GM21390 (cell line): Measurements from ENCODE around the gene FGD4.
"Not testable (repeated sequence)": the region's sequence is repeated elsewhere in the genome, so short reads cannot be mapped to it uniquely, and the experiment has no call there.

ENCODE experiments used
- ATAC-seq: cut with Tn5 transposase; IDR thresholded peaks from one replicate; pipeline ENCODE4 v1.9.1; 2021; ENCODE audit not compliant: unreplicated experiment

The FGD4 gene

DNA sequence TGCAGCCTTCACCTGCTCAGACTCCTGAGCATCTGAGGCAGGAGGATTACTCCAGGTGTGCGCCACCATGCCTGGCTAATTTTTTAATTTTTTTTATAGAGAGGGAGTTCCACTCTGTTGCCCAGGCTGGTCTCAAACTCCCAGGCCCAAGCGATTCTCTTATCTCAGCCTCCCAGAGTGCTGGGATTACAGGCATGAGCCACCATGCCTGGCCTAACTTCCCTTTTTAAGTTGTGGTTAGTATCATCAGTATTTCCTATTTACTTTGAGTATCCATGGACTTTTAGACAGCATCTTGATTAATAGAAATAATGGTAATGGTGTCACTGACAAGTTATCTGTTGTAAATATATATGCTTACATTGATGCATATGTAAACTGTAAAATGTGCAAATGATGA, 116.9 kb downstream of the FGD4 start:
- ATAC-seq, result no peak

DNA sequence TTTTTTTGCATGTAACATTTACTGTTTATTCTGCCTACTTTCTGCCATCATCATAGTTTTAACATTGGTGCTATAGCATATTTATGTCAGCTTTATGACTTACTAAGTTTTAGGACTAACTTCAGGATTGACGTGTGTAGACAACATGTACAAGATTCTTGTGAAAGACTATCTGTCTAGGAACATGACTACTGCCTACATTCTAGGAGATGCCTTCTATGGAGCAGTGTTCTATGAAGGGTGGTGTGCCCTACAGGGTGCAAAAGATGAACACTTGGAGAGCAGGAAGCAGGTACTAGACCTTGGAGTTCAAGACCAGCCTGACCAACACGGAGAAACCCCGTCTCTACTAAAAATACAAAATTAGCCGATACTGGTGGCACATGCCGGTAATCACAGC, 118.6 kb downstream of the FGD4 start:
- ATAC-seq, result no peak

DNA sequence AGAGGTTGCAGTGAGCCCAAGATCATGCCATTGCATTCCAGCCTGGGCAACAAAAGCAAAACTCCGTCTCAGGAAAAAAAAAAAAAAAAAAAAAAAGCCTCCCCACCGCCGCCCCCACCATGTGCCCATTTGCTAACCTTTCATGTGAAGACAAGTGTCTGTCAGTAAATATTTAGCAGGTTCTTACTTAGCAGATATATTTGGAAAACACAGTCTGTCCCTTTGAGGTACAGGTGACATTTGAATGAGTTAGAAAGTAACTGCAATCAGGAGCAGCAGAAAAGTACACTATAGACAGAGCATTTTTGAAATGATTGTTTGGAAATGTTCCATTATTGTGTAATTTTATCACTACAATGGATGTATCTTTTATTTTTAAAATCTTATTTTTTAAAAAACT, 119.7 kb downstream of the FGD4 start:
- ATAC-seq, result no peak

DNA sequence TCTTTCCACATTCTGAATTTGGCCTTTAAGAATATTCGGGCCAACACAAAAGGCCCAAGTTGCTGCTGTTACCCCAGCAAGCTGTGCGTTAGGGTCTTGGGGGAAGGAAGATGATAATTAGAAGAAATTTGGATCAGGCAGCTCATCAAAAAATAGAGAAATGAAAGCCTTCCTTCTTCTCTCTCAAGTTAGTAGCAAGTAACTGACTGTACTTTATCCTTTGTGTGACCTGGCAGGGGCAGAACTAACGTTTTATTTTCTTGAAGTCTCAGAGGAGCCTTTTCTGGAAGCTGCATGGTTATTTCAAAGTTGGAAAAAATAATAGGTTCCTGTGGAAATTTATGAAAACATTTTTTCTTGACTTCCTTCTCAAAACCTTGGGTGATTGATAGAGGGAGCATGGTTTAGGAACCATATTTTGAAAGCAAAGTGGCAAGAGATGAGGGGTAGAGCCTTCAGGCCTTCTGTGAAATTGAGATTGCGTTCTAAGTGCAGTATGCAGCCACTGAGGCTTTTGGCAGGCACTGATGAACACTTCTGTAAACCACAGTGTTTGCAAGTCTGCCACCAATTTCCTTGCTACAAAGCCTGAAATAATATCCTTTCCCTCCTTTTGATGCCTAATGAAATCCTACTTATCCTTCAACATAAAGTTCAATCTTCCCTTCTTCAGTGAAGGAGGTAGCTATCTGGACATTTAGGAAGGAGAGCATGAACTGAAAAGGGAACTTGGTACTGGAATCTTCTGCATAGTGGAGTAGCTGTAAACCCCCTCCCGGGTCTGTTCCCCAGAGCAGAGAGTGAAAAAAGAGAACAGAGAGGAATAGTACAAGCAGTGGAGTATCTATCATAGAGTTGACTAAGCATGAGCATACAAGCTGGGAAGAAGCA, 123.2 kb downstream of the FGD4 start:
- peak; percentile 82 for ATAC-seq

DNA sequence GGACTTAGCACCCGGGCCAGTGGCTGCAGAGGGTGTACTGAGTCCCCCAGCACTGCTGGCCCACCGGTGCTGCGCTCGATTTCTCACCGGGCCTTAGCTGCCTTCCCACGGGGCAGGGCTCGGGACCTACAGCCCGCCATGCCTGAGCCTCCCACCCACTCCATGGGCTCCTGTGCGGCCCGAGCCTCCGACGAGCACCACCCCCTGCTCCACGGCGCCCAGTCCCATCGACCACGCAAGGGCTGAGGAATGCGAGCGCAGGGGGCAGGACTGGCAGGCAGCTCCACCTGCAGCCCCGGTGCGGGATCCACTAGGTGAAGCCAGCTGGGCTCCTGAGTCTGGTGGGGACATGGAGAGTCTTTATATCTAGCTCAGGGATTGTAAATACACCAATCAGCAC, 126.4 kb downstream of the FGD4 start:
- ATAC-seq, result not testable (repeated sequence)

DNA sequence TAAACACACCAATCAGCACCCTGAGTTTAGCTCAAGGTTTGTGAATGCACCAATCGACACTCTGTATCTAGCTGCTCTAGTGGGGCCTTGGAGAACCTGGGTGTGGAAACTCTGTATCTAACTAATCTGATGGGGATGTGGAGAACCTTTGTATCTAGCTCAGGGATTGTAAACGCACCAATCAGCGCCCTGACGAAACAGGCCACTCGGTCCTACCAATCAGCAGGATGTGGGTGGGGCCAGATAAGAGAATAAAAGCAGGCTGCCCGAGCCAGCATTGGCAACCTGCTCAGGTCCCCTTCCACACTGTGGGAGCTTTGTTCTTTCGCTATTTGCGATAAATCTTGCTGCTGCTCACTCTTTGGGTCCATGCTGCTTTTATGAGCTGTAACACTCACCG, 127.0 kb downstream of the FGD4 start:
- ATAC-seq, result not testable (repeated sequence)

DNA sequence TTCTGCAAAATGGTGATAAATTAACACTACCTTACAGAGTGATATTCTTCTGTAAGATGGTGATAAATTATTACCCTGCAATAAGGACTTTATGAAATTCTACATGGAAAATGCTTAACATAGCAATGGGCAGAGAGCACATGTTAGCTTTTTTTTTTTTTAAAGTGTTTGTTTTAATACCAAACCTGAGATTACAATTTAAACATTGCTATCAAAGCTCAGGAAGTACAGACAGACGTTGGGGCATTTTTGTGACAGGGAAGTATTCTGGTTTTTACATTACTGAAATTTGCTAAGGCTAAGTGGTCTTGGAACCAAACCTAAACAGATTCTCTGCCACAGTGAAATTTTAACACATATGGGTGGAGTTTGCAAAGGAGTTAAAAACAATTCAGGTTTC, 133.1 kb downstream of the FGD4 start:
- no peak for ATAC-seq

DNA sequence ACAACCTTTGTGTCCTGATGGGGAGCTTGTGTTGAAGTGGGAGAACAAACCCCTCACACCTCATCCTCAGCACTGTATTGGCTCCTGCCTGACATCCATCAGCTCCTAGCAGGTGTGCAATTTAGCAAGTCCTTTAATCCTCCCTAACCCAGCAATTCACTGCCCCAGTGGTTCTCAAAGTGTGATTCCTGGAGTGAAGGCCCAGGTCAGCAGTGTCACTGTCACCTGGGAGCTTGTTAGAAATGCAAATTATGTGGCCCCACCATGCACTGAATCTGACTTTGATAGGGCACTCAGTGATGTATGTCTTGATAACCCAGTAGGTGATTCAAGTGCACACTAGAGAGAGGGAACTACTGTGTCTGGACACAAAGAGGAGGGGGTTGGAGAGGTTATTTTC, 133.6 kb downstream of the FGD4 start:
- ATAC-seq, result no peak

DNA sequence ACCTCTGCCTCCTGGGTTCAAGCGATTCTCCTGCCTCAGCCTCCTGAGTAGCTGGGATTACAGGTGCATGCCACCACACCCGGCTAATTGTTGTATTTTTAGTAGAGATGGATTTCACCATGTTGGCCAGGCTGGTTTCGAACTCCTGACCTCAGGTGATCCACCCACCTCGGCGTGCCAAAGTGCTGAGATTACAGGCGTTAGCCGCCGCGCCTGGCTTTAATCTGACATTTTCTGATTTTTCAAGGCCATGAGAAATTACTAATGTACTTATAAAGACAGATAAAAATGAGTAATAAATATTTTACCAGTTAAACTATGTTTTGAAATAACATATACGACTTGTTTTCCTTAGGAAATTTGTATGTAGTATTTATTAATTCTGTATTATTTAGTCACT, 134.1 kb downstream of the FGD4 start:
- ATAC-seq, result not testable (repeated sequence)

DNA sequence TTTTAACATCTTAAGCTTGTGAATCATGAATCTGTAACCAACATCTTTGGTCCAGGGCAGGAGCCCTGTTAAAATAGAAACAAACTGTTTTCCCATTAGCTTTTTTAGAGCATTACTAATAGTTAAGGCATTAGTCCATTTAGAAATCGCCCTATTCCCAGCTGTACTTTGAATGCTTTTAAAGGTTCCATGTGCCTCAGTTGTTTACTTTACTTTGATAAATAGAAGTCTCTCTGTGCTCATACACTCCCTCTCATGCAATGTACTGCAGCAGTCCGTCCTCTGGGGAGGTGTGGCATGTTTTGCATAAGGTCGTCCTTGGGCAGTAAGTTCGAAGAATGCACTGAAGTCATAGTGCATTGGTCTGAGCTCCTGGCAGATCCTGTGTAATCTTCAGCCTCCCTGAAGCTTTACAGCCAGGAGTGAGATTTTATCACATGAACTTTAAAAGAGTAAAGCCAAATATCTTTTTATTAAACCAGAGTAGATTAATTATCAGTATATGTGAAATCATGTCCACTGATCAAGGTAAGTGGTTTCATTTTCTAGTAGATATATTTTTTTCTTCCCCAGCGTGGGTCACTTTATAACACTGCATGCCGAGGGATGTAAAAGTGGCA, 134.7 kb downstream of the FGD4 start:
- ATAC-seq, result peak; percentile 56

DNA sequence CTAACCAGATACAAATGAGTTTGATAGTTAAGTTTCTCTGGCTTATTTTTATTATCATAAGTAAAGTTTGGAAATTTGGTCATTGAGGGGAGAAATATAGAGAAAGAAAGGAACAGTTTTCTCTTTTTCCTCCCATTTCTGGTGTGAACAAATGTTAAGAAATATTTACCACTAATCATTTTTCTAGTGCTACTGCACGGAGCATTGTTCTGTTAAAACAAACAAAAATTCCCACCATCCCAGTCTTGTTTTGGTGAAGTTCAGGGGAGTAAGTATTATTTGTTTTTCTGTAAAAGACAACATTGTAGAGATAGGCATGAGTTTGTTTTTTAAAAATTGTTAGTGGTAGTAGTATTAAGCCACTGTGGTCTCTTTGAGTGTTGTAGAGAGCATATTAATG, 135.3 kb downstream of the FGD4 start:
- no peak for ATAC-seq

DNA sequence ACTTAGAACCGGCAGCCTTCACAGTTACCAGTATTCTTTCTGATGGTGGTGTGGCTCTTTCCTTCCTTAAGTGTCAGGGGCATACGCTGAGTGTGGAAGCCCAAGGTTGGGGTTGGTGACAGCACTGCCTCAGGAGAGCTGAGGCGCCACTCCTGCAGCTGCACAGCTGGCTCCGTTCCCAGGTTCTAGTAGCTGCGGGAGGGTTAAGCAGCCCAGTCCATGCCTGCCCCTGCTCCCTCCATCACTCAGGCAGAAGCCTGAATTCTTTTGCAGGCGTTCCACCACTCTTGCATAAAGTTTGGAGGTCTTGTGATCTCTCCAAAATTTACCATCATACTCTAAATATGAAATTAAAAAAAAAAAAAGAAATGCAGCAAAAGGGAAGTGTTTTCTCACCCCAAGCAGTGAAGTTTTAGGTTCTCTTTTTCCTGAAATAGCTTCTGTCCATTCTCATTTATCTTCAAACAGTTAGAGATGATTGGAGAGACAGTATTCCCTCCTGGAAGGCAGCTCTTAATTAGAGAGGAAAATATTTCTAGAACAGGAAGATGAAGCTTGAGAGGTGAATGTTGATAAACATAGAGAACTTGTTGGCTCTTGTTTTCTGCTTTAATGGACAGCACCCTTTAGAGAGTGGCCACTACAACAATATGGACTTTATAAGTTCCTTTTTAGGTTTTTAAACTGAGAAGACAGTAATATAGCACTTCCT, 136.1 kb downstream of the FGD4 start:
- peak; percentile 79 for ATAC-seq

DNA sequence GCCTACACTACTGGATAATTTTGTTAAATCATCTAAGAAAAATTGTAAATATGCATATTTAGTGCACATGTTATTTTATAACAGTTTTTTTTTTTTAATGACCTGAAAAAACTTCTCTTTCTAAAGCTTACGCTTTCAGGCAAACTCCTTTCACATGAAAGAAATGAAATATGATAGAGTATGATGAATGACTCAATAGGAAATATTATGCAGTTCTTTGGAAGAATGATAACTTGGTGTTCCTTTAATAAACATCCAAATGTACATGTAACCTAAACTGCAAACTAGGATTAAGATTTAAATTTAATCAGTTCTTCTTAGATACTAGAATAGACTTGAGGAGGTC, 136.6 kb downstream of the FGD4 start:
- ATAC-seq, result no peak

DNA sequence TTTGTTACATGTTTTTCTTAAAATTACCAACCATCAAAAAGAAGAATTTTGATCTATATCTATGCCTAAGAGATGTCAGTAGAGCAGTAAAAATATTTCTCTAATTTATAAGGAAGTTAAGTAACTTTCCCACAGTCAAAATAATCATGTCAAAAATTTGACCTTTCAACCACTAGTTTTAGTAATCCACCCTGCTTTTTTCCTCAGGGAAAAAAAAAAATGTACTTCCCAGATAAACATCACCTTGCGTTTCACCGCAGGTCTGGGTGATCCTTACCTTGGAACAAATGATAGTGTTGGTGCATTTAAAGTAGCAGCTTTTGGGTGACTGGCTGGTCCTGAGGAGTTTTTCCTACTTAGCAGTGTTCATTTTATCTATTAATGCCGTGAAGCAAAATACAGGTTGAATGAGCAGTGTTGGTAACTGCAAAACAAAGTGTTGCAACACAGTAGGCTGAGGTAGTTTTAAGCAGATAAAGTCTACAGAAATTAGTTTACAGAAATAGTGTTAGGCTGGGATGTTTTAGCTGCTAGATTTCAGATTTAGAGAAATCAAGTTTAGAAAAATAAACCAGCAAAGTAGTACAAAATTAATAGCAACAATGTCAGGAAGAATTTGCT, 142.5 kb downstream of the FGD4 start:
- no peak for ATAC-seq

DNA sequence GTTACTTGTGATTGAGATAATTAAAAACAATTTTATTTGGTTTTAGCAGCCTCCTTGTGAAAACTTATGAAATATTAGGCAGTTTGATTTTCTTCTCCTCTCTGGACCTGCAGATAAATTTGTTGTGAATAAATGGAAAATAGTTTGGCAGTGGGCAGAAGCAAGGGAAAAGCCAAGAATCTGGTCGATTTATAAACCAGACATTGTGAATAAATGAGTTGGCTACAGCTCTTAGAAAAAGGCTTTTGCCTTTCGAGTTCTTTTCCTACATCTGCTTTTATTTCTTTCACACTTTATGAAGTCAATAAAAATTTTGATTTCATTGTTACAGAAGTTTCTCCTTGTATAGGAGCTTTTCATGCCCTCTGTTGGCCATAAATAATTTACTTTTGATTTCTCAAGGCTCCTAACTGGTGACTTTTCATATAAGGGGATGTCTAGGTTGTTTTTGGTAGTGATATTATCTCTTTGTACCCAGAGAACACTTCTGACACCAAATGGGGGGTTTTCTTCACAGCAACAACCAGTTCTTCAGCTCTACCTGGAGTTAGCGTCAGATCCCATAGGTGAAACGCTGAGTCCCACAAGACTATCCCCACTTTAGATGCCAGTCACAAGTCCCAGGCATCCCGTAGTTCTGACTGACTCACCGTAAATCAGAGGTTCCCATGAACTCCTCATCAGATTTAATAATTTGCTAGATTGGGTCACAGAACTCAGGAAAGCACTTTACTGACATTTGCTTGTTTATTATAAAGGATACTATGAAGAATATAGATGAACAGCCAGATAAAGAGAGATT, 143.3 kb downstream of the FGD4 start:
- ATAC-seq, result no peak

DNA sequence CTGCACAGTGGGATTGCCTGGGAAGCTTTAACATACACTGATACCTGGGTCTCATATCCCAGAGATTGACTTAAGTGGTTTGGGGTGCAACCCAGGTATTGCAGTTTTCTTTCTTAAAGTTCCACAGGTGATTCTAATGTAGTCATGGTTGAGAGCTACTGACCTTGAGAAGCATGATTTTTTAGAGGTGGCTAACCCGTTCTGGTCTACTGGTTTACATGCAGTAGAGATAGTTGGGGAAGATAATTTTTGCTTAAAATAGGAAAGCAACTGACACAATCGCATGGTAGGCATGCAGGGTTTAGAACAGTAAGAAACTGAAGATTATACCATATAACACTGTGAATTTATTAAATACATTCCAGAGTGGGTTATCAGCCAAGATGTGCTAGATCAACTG, 145.5 kb downstream of the FGD4 start:
- no peak for ATAC-seq

DNA sequence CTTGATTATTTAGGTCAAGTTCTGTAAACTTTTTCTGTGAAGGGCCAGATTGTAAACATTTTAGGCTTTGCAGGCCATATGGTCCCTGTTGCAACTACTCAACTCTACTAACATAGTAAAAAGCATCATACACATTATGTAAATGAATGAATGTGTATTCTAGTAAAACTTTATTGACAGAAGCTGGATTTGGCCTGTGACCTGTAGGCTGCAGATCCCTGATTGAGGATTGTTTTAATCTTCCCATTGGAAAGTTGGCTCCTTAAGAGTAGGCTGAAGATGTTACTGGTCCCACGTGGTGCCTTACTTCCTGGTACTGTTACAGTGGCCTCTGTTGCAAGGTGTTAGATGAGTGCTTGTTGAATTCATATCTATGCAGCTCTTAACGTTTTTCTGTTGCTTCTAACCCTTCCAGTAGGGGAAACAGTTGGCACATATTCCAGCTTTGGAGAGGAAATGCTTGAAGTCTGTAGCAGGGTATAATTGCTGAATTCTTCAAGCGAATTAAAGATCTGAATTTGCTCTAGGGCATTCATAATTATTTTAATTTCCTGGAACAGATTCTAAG, 146.1 kb downstream of the FGD4 start:
- ATAC-seq, result no peak

DNA sequence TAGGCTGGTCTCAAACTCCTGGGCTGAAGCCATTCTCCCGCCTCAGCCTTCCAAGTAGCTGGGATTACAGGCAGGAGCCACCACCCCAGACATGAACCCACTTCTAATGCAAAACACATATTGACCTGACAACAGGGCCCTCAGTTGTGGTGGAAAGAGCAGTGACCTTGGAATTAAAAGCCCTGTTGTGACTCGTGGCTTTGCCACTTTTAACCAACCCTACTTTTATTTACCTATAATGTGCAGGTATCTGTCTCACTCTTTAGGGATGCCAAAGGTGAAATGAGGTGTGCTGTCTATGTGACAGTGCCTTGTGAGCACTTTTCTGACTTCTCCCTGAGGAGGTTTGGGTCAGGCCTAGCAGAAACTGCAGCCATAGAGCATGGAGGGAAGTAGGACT, 146.9 kb downstream of the FGD4 start:
- ATAC-seq, result no peak

DNA sequence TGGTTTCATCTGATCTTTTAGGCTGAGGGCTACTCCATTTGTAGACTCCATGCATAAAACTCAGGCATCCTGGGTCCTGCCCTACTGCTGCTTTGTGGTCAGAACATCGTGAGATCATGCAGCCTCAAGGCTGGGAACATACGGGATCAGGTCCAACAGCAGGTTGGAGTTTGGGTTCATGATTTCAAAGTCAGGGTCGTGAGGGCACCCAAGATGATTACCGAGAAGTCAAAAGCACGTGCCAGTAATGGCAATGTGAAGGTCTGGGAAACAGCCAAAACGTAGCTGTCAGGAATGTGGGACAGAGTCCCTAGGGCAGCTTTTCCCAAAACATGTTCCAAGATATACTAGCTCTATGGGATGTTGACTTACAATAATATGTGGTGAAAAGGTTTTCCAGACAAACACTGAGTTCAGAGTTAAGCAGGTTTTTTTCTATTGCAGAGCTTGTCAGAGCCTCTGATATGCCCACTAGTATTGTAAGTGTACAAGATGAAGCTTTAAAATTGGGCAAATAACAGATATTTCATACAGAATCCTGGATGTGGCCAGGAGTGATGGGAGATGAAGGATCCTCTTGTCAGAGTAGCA, 149.4 kb downstream of the FGD4 start:
- no peak for ATAC-seq

DNA sequence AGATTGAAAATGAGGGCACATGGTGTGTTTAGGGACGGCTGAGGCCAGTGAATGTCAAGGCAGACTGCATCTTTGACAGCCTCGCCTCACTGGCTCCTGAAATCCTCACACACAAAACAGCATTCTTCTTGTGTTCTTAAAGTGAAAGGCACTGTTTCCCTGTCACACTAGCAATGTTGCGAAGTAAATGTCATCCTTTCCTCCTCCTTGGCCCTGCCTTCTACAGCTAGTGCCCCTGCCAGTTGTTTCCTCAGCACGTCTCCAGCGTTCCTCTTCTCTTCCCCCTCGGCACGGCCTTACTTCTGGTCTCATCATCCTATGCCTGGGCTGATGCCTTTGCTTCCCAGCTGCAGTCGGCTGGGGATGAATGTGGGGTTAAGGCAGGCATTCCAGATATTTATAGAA, 150.3 kb downstream of the FGD4 start:
- ATAC-seq, result no peak
